Endothelial cell of umbilical vein (primary cell): ENCODE results near the gene DUS1L. TPM values are rescaled to one million over a fixed set of nuclear protein-coding genes. Genes with fewer than 3 reads are reported as not detected.

ENCODE experiments used
- BruUV-seq: library from RNA; stranded (reverse); fragments of 400-500 nt; replicated peaks from 2 replicates; lab custom pipeline; 2021; lab: Mats Ljungman, UMichigan
- CTCF ChIA-PET: fragments of 300-600, 350-600 bp; sonication (Branson Sonifier 250); formaldehyde crosslinking; loops from one replicate; lab custom pipeline; 2021; ENCODE audit warnings: antibody characterized with exemption, inconsistent platforms; lab: Charles Lee
- POLR2A ChIA-PET: fragments of 300-600, 350-600 bp; sonication (Branson Sonifier 250); formaldehyde crosslinking; loops from one replicate; lab custom pipeline; 2021; ENCODE audit warnings: antibody characterized with exemption, inconsistent platforms; lab: Charles Lee
- DNase-seq: peaks from one replicate; pipeline ENCODE4 v3.0.0-alpha.2; 2011; ENCODE audit warnings: low read depth, low spot score
- FAIRE-seq: peaks from 2 replicates; lab custom pipeline; 2011; peaks lifted over from hg19 to GRCh38; lab: Jason Lieb, UNC
- H2AFZ ChIP-seq: 2 replicates; pipeline ENCODE4 v1.6.0; 2012; ENCODE audit warnings: low read depth, low read length, control low read depth, inconsistent platforms
- H3K27ac ChIP-seq: 2 replicates; pipeline ENCODE4 v1.5.1; 2011; ENCODE audit warnings: low read depth, mild to moderate bottlenecking, control low read depth, low read length, moderate library complexity; ENCODE audit not compliant: insufficient read depth
- H3K27me3 ChIP-seq, 2 experiments: 2 replicates each; pipeline versions ENCODE4 v1.6.0 to v1.6.1; 2011; ENCODE audit warnings: low read length in 2 of 2, mixed read lengths in 1 of 2; ENCODE audit not compliant: control insufficient read depth in 2 of 2, insufficient read depth in 2 of 2
- H3K36me3 ChIP-seq, 2 experiments: 2 replicates in 1 of 2; 3 replicates in 1 of 2; pipeline ENCODE4 v1.5.1; 2011; ENCODE audit warnings: low read length in 2 of 2, mild to moderate bottlenecking in 1 of 2, moderate library complexity in 1 of 2; ENCODE audit not compliant: control insufficient read depth in 2 of 2, insufficient read depth in 2 of 2; ENCODE audit errors: extremely low read depth in 1 of 2
- H3K4me1 ChIP-seq: 3 replicates; pipeline ENCODE4 v1.5.1; 2011; ENCODE audit warnings: mild to moderate bottlenecking, low read length; ENCODE audit not compliant: control insufficient read depth, insufficient read depth; ENCODE audit errors: extremely low read depth
- H3K4me2 ChIP-seq: 2 replicates; pipeline ENCODE4 v1.6.1; 2011; ENCODE audit warnings: low read length, control low read depth, mixed read lengths; ENCODE audit not compliant: insufficient read depth
- H3K4me3 ChIP-seq, 3 experiments: fragments of 200-600 bp in 1 of 3; sonication (generic), shearing (Covaris generic) in 1 of 3; replicated peaks in 1 of 3; 2 replicates each; pipeline ENCODE4 v1.5.1; 2011 to 2016; ENCODE audit warnings: control low read depth in 3 of 3, low read length in 3 of 3, mild to moderate bottlenecking in 2 of 3, inconsistent platforms in 1 of 3, low read depth in 1 of 3, moderate library complexity in 1 of 3; ENCODE audit not compliant: insufficient read depth in 1 of 3
- H3K79me2 ChIP-seq: 2 replicates; pipeline ENCODE4 v1.6.0; 2012; ENCODE audit warnings: low read length, inconsistent platforms; ENCODE audit not compliant: control insufficient read depth, insufficient read depth
- H3K9ac ChIP-seq: replicated peaks from 2 replicates; pipeline ENCODE3; 2011; ENCODE audit warnings: low read length, control low read depth; ENCODE audit not compliant: insufficient read depth; ENCODE audit errors: extremely low read depth
- H3K9me1 ChIP-seq: replicated peaks from 3 replicates; pipeline ENCODE4 v1.6.0; 2011; ENCODE audit warnings: mild to moderate bottlenecking, low read length; ENCODE audit not compliant: control insufficient read depth, insufficient read depth; ENCODE audit errors: extremely low read depth
- H3K9me3 ChIP-seq: replicated peaks from 2 replicates; pipeline ENCODE4 v1.5.1; 2012; ENCODE audit warnings: low read length, inconsistent platforms; ENCODE audit not compliant: control insufficient read depth, insufficient read depth
- H4K20me1 ChIP-seq: replicated peaks from 2 replicates; pipeline ENCODE3; 2011; ENCODE audit warnings: mild to moderate bottlenecking, low read length; ENCODE audit not compliant: control insufficient read depth, insufficient read depth; ENCODE audit errors: extremely low read depth
- EZH2 ChIP-seq: IDR thresholded peaks from 2 replicates; pipeline ENCODE4 v1.6.1; 2012; ENCODE audit warnings: borderline replicate concordance, low read depth, mild to moderate bottlenecking, moderate library complexity, low read length, inconsistent platforms; ENCODE audit not compliant: severe bottlenecking
- FOS ChIP-seq: IDR thresholded peaks from 2 replicates; pipeline ENCODE4 v1.6.1; 2011; ENCODE audit warnings: mild to moderate bottlenecking, low read length, moderate library complexity, borderline replicate concordance; ENCODE audit not compliant: insufficient read depth
- GATA2 ChIP-seq: IDR thresholded peaks from 2 replicates; pipeline ENCODE4 v1.7.0; 2011; ENCODE audit warnings: low read depth, mild to moderate bottlenecking, moderate library complexity, mixed read lengths, low read length; ENCODE audit not compliant: insufficient read length, insufficient read depth
- JUN ChIP-seq: IDR thresholded peaks from 2 replicates; pipeline ENCODE4 v1.6.1; 2011; ENCODE audit warnings: borderline replicate concordance, low read depth; ENCODE audit not compliant: insufficient read length, insufficient read depth
- POLR2A ChIP-seq: IDR thresholded peaks from 2 replicates; pipeline ENCODE4 v1.6.1; 2012; ENCODE audit warnings: low read depth, mild to moderate bottlenecking, control low read depth, low read length
- POLR2AphosphoS5 ChIP-seq: IDR thresholded peaks from 2 replicates; pipeline ENCODE4 v1.6.1; 2012; ENCODE audit warnings: low read depth, mild to moderate bottlenecking, control low read depth, low read length, moderate library complexity; ENCODE audit not compliant: insufficient read depth
- dilution Hi-C: fragments of 300-500 bp; cut with MboI; formaldehyde crosslinking; loops from one replicate; pipeline ENCODE4 v1.15.0; 2019; ENCODE audit warnings: low sequenced_read_pairs; ENCODE audit not compliant: extremely low pct_ligation_motif_present
- intact Hi-C: fragments of 100-400 bp; cut with micrococcal nuclease; formaldehyde crosslinking; loops from one replicate; pipeline ENCODE4 v1.10.0; 2022
- polyA plus RNA-seq, 4 experiments: library from polyadenylated mRNA; depleted of rRNA in 3 of 4; stranded (reverse) in 3 of 4; unstranded in 1 of 4; fragments of >200 nt; gene quantifications; 2 replicates each; pipeline versions ENCODE4 v1.2.1 to v1.2.3, GENCODE V29; 2011 to 2012; ENCODE audit warnings: missing spikeins in 1 of 4
- total RNA-seq: library from RNA; stranded (reverse); gene quantifications from 2 replicates; pipeline ENCODE4 v1.2.3, GENCODE V29; 2021
- TF ChIP-seq, protein P1 (sequence below), 2 donors: IDR thresholded peaks; 1 replicate in 1 of 2; 2 replicates in 1 of 2; pipeline ENCODE4 v1.5.1; 2011; ENCODE audit warnings: low read length in 2 of 2, mild to moderate bottlenecking in 2 of 2, moderate library complexity in 2 of 2, control low read depth in 1 of 2, inconsistent platforms in 1 of 2, low read depth in 1 of 2; ENCODE audit not compliant: insufficient read depth in 1 of 2; ENCODE audit errors: extremely low read depth in 1 of 2
- TF ChIP-seq, protein P2 (sequence below): IDR thresholded peaks from 2 replicates; pipeline ENCODE4 v1.6.1; 2011; ENCODE audit not compliant: insufficient read depth, insufficient read length

The DUS1L gene
- total and polyA plus RNA-seq, 2 donors (not counting 3 experiments of a cell fraction or from before 2014, with no cell fraction given): 60.1 to 92.9 TPM

GRCh38 chr17:82020572-82021106 lies 45.0 kb downstream of the DUS1L start:
- DNase-seq (no peak), FAIRE-seq (no peak)
- H3K9ac ChIP-seq: no peak overlapping the region
- no peak overlapping the region for H3K4me3 ChIP-seq
- H3K27ac ChIP-seq: no peak overlapping the region
- no peak overlapping the region for H3K4me2 ChIP-seq
- POLR2A ChIA-PET: no interaction called here
- H2AFZ ChIP-seq: no peak overlapping the region
- dilution Hi-C loops (no loop called here), intact Hi-C loops (loop anchor here (5.0 to 10.0 kb wide), 2 partner anchors 43 to 194 kb away; partner anchors contain the start of genes ASPSCR1 and CCDC57)
- peaks cover 12% of the 10 kb centered on the region for H3K4me1 ChIP-seq
- H3K36me3 ChIP-seq: no peaks in the 10 kb centered on the region
- BruUV-seq: TSS peak; percentile 15
- no peaks in the 10 kb centered on the region for H3K9me1 ChIP-seq
- peaks cover 5% of the 10 kb centered on the region for H3K79me2 ChIP-seq
- H4K20me1 ChIP-seq: no peaks in the 10 kb centered on the region
- CTCF ChIA-PET: interaction anchor here (0.8 to 9.1 kb wide), 27 partner anchors 9 to 198 kb away, joined by 3 to 345 read pairs (median 5); partner anchors contain the start of genes ARHGDIA, DCXR, MAFG and NOTUM
- H3K27me3 ChIP-seq: no peaks in the 10 kb centered on the region
- TF ChIP-seq POLR2AphosphoS5: no peak
- TF ChIP-seq POLR2A: no peak
- TF ChIP-seq, protein P1, sequence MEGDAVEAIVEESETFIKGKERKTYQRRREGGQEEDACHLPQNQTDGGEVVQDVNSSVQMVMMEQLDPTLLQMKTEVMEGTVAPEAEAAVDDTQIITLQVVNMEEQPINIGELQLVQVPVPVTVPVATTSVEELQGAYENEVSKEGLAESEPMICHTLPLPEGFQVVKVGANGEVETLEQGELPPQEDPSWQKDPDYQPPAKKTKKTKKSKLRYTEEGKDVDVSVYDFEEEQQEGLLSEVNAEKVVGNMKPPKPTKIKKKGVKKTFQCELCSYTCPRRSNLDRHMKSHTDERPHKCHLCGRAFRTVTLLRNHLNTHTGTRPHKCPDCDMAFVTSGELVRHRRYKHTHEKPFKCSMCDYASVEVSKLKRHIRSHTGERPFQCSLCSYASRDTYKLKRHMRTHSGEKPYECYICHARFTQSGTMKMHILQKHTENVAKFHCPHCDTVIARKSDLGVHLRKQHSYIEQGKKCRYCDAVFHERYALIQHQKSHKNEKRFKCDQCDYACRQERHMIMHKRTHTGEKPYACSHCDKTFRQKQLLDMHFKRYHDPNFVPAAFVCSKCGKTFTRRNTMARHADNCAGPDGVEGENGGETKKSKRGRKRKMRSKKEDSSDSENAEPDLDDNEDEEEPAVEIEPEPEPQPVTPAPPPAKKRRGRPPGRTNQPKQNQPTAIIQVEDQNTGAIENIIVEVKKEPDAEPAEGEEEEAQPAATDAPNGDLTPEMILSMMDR (IDR thresholded peaks at IDR 0.05; ENCODE audit: extremely low read depth in 1 of 2, insufficient read depth in 1 of 2, low read depth in 1 of 2, low read length in 2 of 2): no peak
- TF ChIP-seq GATA2: no peak
- TF ChIP-seq JUN: no peak
- no peak for TF ChIP-seq EZH2
- TF ChIP-seq FOS: no peak
- TF ChIP-seq, protein P2, sequence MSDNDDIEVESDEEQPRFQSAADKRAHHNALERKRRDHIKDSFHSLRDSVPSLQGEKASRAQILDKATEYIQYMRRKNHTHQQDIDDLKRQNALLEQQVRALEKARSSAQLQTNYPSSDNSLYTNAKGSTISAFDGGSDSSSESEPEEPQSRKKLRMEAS: no peak
- no peaks in the 10 kb centered on the region for H3K9me3 ChIP-seq
